Activated CD8-positive, alpha-beta T cell treated with anti-CD3 and anti-CD28 coated beads for 36 hours (primary cell): ENCODE results near the gene CTF1. TPM values are rescaled to one million over a fixed set of nuclear protein-coding genes. Genes with fewer than 3 reads are reported as not detected.

Experiments used
- ATAC-seq: fragments of 200-7000 bp; cut with Tn5 transposase; one replicate; pipeline ENCODE4 v1.10.0; 2021; ENCODE audit warnings: mild to moderate bottlenecking, moderate library complexity
- CTCF ChIA-PET: fragments of 350-600 bp; sonication (Branson Sonifier 250); formaldehyde crosslinking; loops from one replicate; lab custom pipeline; 2021; ENCODE audit warnings: antibody characterized with exemption; lab: Charles Lee
- POLR2A ChIA-PET: fragments of 350-600 bp; sonication (Branson Sonifier 250); formaldehyde crosslinking; loops from one replicate; lab custom pipeline; 2021; ENCODE audit warnings: antibody characterized with exemption; lab: Charles Lee
- DNase-seq: peaks from one replicate; pipeline ENCODE4 v3.0.0-alpha.2; 2020
- H3K27ac Mint-ChIP-seq: one replicate; pipeline ENCODE4 v1.8.0; 2021; ENCODE audit warnings: mild to moderate bottlenecking, mixed read lengths
- H3K27me3 Mint-ChIP-seq: one replicate; pipeline ENCODE4 v1.8.0; 2021; ENCODE audit warnings: mixed read lengths
- H3K36me3 Mint-ChIP-seq: one replicate; pipeline ENCODE4 v1.8.0; 2021; ENCODE audit warnings: low read depth, mixed read lengths
- H3K4me1 Mint-ChIP-seq: one replicate; pipeline ENCODE4 v1.8.0; 2021; ENCODE audit warnings: low read depth, mixed read lengths
- H3K4me3 Mint-ChIP-seq: one replicate; pipeline ENCODE4 v1.8.0; 2021; ENCODE audit warnings: mild to moderate bottlenecking, moderate library complexity, mixed read lengths
- H3K9me3 Mint-ChIP-seq: one replicate; pipeline ENCODE4 v1.8.0; 2021; ENCODE audit warnings: mixed read lengths
- intact Hi-C: fragments of 100-400 bp; cut with micrococcal nuclease; formaldehyde crosslinking; loops from one replicate; pipeline ENCODE4 v1.10.0; 2022
- total RNA-seq, 2 experiments: library from RNA; stranded (reverse); gene quantifications; one replicate each; pipeline ENCODE4 v1.2.3, GENCODE V29; 2021
- TF ChIP-seq, protein P1 (sequence below): fragments of 200-600 bp; IDR thresholded peaks from one replicate; pipeline ENCODE4 v1.8.0; 2022; ENCODE audit warnings: antibody characterized with exemption, mild to moderate bottlenecking

Gene CTF1
- total RNA-seq, 2 experiments from 2014 or later = 0.31 to 0.32 TPM

DNA sequence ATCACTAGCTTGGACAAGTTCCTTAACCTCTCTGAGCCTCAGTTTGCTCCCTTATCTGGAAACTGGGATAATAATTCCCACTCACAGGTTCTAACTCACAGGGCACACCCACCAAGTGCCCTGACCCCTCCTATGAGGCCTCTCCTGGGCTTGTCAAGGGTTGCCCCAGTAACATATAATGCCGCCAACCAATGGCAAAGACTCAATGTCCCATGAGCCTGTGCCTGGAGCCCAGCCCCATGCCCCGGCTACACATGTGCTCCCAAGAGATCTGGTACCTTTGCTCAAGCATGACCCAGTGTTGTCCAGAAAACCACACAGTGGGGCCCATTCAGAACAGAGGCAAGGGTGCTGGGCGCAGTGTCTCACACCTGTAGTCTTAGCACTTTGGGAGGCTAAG is 18.4 kb downstream of the CTF1 start:
- no peaks in the 10 kb centered on the region for H3K36me3 Mint-ChIP-seq
- no peaks in the 10 kb centered on the region for H3K9me3 Mint-ChIP-seq
- TF ChIP-seq, protein P1, sequence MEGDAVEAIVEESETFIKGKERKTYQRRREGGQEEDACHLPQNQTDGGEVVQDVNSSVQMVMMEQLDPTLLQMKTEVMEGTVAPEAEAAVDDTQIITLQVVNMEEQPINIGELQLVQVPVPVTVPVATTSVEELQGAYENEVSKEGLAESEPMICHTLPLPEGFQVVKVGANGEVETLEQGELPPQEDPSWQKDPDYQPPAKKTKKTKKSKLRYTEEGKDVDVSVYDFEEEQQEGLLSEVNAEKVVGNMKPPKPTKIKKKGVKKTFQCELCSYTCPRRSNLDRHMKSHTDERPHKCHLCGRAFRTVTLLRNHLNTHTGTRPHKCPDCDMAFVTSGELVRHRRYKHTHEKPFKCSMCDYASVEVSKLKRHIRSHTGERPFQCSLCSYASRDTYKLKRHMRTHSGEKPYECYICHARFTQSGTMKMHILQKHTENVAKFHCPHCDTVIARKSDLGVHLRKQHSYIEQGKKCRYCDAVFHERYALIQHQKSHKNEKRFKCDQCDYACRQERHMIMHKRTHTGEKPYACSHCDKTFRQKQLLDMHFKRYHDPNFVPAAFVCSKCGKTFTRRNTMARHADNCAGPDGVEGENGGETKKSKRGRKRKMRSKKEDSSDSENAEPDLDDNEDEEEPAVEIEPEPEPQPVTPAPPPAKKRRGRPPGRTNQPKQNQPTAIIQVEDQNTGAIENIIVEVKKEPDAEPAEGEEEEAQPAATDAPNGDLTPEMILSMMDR = no peak
- H3K27me3 Mint-ChIP-seq = no peaks in the 10 kb centered on the region
- no peak for DNase-seq
- ChIA-PET CTCF (interaction anchor here (1.7 to 2.9 kb wide), 4 partner anchors 10 to 70 kb away, joined by 5 to 20 read pairs (median 10); no protein-coding TSS in a partner anchor), POLR2A (interaction anchor here (1.3 kb wide), 1 partner anchor 18 kb away, joined by 3 read pairs; the partner anchor contains the start of gene CTF1)
- H3K4me1 Mint-ChIP-seq = no peaks in the 10 kb centered on the region
- ATAC-seq = no peak
- H3K4me3 Mint-ChIP-seq = no peak overlapping the region
- intact Hi-C loops = no loop called here
- H3K27ac Mint-ChIP-seq = no peak overlapping the region

DNA sequence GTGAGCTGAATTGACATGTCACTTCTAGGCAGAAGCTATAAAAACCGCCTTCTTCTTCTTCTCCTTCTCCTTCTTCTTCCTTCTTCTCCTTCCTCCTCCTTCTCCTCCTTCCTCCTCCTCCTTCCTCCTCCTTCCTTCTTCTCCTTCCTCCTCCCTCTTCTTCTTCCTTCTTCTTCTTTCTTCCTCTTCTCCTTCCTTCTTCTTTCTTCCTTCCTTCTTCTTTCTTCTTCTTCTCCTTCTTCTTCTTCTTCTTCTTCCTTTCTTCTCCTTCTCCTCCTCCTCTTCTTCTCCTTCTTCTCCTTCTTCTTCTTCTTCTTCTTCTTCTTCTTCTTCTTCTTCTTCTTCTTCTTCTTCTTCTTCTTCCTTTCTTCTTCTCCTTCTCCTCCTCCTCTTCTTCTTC is 22.2 kb downstream of the CTF1 start:
- H3K9me3 Mint-ChIP-seq = no peaks in the 10 kb centered on the region
- no peaks in the 10 kb centered on the region for H3K36me3 Mint-ChIP-seq
- intact Hi-C loops = no loop called here
- ChIA-PET CTCF (interaction anchor here (0.9 to 6.6 kb wide), 2 partner anchors 24 to 74 kb away, joined by 3 to 82 read pairs; no protein-coding TSS in a partner anchor), POLR2A (no interaction called here)
- no peak for DNase-seq
- peaks cover 11% of the 10 kb centered on the region for H3K4me1 Mint-ChIP-seq
- H3K27me3 Mint-ChIP-seq = no peaks in the 10 kb centered on the region
- no peak overlapping the region for H3K27ac Mint-ChIP-seq
- TF ChIP-seq, protein P1 = no peak
- H3K4me3 Mint-ChIP-seq = no peak overlapping the region
- ATAC-seq = no peak

DNA sequence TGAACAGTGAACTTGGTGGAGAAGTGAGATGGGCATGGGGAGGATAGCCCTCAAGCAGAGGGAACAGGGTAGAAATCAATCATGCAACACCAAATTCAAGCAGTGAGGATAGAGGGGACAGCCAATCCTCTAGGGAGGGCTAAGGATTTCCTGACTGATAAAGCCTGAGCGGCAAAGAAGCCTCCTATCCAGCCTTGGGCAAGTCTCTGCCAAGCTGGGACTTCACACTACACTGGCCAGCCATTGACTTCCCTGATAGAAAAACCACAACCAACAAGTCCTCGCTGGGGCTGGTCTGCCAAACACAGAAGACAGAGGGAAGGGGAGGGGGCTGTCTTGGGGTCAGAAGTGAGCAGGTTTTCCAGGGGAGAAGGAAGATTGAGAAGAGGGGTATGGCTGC is 24.5 kb downstream of the CTF1 start:
- H3K9me3 Mint-ChIP-seq = no peaks in the 10 kb centered on the region
- POLR2A ChIA-PET = interaction anchor here (1.0 kb wide), 1 partner anchor 116 kb away, joined by 3 read pairs; no protein-coding TSS in a partner anchor
- H3K4me1 Mint-ChIP-seq = peaks cover 17% of the 10 kb centered on the region
- TF ChIP-seq, protein P1 = no peak
- intact Hi-C loops = loop anchor here (1.0 to 10.0 kb wide), 2 partner anchors 77 to 226 kb away; partner anchors contain the start of gene SRCAP
- H3K36me3 Mint-ChIP-seq = no peaks in the 10 kb centered on the region
- DNase-seq (no peak), ATAC-seq (no peak)
- H3K27ac Mint-ChIP-seq = no peak overlapping the region
- peak overlapping the region; percentile 37 for H3K4me3 Mint-ChIP-seq
- H3K27me3 Mint-ChIP-seq = no peaks in the 10 kb centered on the region
- CTCF ChIA-PET = interaction anchor here (0.7 to 6.6 kb wide), 4 partner anchors 18 to 224 kb away, joined by 3 to 82 read pairs (median 4); no protein-coding TSS in a partner anchor

DNA sequence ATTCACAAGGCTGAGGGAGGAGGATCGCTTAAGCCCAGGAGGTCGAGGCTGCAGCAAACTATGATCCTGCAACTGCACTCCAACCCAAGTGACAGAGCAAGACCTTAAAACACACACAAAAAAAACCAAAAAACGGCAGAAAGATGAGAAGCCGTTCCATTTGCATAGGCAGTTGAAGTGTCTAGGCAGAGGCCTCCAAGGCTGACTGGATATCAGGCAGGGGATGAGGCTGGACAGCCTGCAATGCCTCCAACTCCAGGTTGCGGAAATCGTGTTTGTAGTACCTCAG is 25.0 kb downstream of the CTF1 start:
- TF ChIP-seq, protein P1 = no peak
- no peaks in the 10 kb centered on the region for H3K9me3 Mint-ChIP-seq
- ATAC-seq (no peak), DNase-seq (no peak)
- POLR2A ChIA-PET = interaction anchor here (1.0 kb wide), 1 partner anchor 117 kb away, joined by 3 read pairs; no protein-coding TSS in a partner anchor
- H3K4me1 Mint-ChIP-seq = peaks cover 20% of the 10 kb centered on the region
- intact Hi-C loops = loop anchor here (1.0 to 10.0 kb wide), 2 partner anchors 77 to 227 kb away; partner anchors contain the start of gene SRCAP
- no peaks in the 10 kb centered on the region for H3K27me3 Mint-ChIP-seq
- CTCF ChIA-PET = interaction anchor here (0.7 to 6.6 kb wide), 4 partner anchors 19 to 225 kb away, joined by 3 to 82 read pairs (median 4); no protein-coding TSS in a partner anchor
- peak overlapping the region; percentile 99 for H3K4me3 Mint-ChIP-seq
- H3K27ac Mint-ChIP-seq = peak overlapping the region; percentile 100
- no peaks in the 10 kb centered on the region for H3K36me3 Mint-ChIP-seq

DNA sequence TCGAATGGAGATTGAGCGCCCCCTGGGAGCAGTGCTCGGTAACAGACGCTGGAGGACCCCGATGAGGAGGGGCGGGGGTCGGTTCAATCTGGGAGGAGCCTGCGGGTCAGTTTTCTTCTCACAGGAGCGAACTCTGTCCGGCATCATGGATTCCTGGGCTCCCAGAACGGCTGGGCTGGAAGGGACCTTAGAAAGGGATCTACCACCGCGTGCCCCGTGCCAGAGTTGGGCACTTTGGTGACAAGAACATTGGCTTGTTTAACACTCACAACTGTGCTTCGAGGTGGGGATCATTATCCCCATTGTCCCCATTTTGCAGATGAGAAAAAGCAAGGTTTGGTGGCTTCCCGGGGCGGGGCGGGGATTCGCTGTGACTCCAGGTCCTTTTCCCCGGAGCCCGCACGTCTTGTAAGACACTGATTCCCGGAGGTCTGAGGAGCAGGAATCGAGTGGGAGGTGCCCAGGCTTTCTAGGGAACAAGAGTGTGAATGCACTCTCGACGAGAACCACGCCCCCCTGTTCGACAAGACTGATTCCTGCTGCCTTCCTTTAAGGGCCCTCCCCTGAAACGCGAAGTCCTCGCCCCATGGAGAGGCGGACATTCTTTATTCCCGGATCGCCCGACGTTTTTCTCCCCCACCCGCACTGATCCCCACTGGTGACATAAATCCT is 25.5 kb downstream of the CTF1 start:
- TF ChIP-seq, protein P1 = peak; percentile 96
- intact Hi-C loops = loop anchor here (1.0 to 10.0 kb wide), 2 partner anchors 78 to 227 kb away; partner anchors contain the start of gene SRCAP
- Mint-ChIP-seq H3K4me1 (peaks cover 20% of the 10 kb centered on the region), H3K27ac (peak overlapping the region; percentile 100), H3K27me3 (no peaks in the 10 kb centered on the region), H3K4me3 (peak overlapping the region; percentile 99), H3K36me3 (no peaks in the 10 kb centered on the region), H3K9me3 (no peaks in the 10 kb centered on the region)
- ChIA-PET CTCF (interaction anchor here (0.7 to 6.6 kb wide), 6 partner anchors 19 to 137 kb away, joined by 3 to 82 read pairs (median 4); no protein-coding TSS in a partner anchor), POLR2A (interaction anchor here (0.6 to 1.0 kb wide), 3 partner anchors 13 to 117 kb away, joined by 3 read pairs; no protein-coding TSS in a partner anchor)
- ATAC-seq (peak; percentile 4), DNase-seq (peak; percentile 94)
